GM19238 (cell line): ENCODE results near the gene SLC6A12.

Source experiments
- DNase-seq: peaks from one replicate; pipeline ENCODE4 v3.0.0; 2011; ENCODE audit warnings: low spot score; ENCODE audit not compliant: insufficient read length

The SLC6A12 gene

GRCh38 chr12:178829-179109 lies 35.2 kb downstream of the SLC6A12 start:
- no peak for DNase-seq

DNA sequence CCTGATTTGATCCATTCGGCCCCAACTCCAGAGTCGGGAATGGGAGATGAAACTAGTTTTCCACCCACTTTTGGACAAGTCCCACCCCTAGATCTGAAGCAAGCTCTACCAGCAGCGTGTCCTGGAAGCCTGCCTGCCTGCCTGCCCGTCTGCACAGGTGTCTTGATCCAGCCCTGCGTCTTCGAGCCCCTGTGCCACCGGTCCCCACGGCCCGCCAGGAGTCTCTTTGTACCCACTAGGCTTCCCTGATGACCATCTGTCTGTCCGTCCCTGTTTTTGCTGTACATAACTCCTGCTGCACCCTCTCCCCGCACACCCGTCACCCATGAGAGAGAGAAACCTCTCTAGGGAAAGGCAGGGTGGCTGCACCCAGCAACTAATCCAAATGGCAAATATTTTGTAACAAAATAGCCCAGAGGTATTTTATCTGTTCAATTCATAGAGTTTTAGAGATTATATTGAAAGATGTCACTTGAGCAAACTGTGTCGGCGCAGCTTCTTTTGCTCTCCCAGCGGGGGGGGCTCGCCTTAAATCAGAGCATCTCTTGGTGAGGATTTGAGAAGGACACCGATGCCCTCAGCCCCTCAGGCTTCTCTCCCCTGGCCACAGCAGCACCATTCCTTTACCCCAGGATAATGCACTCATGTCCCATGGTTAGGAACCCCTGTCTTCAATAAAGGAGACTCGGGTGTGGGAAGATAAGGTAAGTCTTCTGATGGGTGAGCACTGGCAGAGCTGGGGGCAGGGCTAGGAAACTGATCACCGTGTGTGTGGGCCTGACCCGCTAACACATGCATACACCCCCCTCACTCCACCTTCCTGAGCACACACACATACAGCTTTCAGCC lies 35.8 kb downstream of the SLC6A12 start:
- DNase-seq = no peak

- no peak for DNase-seq
Measured at GRCh38 chr12:177336-177979, 36.5 kb downstream of the SLC6A12 start.

- DNase-seq = no peak
Measured at GRCh38 chr12:176321-177181, 37.4 kb downstream of the SLC6A12 start.

GRCh38 chr12:175759-176158 lies 38.2 kb downstream of the SLC6A12 start:
- DNase-seq = no peak

DNA sequence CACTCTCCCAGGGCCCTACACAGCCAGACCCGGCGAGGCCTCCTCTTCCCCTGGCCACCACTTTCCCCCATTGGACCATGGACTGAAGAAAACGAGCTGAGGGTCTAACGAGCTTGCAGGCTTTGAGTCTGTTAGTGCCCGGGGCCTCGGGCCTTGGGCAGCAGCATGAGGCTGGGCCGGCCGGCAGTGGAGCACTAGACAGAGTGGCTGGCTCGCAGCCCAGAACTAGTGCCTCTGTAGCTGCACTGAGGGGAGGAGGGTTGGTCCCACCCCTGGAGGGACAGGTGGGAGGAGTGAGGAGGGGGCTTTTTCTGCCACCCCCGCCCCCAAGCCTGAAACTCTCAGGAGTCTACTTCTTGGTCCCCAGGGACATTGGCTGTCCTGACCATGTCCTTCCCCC lies 38.7 kb downstream of the SLC6A12 start:
- DNase-seq = no peak

DNA sequence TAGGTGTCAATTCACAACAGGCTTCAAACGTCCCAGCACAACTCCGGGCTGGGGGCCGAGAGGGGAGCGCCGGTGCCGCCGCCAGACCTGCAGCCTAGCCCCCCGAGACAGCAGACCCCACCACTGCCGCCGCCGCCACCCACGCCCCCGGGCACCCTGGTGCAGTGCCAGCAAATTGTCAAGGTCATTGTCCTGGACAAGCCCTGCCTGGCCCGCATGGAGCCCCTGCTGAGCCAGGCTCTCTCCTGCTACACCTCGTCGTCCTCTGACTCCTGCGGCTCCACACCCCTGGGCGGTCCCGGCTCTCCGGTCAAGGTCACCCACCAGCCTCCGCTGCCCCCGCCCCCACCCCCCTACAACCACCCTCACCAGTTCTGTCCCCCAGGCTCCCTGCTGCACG lies 39.4 kb downstream of the SLC6A12 start:
- DNase-seq = no peak

GRCh38 chr12:174124-174523 lies 39.8 kb downstream of the SLC6A12 start:
- no peak for DNase-seq

GRCh38 chr12:172732-173161 lies 41.2 kb downstream of the SLC6A12 start:
- DNase-seq = no peak

- DNase-seq = no peak
Measured at GRCh38 chr12:171743-172676, 41.9 kb downstream of the SLC6A12 start.

DNA sequence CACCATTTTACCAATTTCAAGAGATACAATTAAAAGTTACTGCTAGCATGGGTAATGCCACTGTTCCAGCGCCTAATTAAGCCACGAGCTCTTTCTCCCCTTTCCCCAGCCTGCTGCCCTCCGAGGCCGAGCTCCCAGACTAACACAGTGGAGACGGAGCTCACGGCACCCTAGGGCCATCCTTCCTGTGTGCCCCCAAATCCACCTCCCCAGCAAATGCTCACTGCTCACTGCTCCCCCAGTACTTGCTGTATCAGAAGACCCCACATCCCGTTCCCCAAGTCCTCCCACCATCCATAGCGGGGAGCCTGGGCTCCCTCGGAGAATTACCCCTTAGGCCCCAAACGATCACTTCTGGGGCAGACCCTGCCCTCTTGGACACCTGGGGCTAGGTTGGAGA lies 42.7 kb downstream of the SLC6A12 start:
- DNase-seq = no peak

GRCh38 chr12:170371-171225 lies 43.4 kb downstream of the SLC6A12 start:
- no peak for DNase-seq

DNA sequence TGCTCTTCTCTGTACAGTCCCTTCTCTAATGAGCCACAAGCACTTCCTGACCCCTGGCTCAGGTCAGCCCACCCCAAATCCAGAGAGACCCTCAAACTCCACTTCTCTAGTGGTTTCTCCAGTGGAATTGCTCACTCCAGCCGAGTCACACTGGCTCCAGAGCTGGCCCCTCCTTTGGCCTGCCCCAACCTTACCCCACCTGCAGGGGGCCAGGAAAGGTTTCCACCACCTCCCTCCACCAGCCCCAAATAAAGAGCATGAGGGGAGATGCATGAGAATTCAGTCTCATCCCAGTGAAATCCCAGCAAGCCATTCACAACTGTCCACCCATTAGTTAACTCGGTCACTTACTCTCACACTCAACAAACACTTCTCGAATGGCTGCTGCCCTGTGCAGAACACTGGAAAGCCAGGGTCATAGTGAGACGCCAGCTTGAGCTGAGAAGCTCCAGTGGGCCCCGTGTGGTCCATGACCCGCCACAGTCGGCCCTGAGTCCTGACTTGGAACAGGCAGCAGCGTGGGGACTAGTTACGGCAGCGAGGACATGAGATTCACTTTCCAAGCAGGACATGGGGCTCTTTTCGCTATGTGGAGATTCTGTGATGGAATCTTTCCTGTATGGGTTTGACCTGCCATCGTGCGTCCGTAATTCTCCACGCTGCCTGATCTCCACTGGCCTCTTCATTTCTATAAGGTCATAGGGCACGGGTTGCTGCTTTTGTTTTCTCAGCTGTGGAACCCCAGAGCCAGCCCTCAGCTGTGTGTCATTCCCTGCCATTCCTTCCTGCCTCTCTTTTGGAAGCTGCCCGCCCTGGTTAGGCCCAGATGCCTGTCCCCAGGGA lies 44.2 kb downstream of the SLC6A12 start:
- DNase-seq = no peak

DNA sequence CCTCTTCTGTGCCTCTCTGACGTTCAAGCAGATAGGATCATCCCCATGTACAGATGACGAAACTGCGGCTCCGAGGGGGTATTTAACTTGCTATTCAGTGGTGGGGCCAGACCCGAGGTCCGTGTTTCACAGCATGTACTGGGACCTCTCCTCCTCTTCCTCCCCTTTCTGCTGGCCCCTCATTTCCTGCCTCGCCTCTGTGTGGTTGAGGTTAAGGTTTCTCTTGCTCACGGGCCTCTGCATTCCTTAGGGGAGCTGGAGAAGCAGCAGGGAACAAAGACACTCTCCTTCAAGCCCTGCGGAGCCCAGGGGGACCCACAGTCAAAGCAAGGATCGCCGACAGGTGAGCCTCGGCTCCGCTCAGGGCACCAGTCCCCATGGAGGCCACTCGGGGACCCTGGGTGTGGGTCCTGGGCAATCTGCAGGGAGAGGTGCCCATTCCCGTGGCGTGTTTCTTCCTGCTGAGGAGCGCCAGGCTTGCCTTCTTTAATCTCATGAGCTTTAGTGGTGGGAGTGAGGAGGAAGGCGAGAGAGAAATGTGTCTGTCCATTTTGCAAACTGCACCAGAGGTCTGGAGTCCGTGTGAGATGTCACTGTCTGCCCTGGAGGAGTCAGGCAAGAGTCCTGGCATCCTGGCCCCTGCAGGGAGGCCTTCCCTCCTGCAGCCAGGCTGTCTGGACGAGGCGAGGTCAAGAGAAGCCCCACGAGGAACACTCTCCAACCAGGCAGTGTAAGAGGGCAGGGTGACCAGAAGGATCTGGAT lies 45.0 kb downstream of the SLC6A12 start:
- DNase-seq = no peak

DNA sequence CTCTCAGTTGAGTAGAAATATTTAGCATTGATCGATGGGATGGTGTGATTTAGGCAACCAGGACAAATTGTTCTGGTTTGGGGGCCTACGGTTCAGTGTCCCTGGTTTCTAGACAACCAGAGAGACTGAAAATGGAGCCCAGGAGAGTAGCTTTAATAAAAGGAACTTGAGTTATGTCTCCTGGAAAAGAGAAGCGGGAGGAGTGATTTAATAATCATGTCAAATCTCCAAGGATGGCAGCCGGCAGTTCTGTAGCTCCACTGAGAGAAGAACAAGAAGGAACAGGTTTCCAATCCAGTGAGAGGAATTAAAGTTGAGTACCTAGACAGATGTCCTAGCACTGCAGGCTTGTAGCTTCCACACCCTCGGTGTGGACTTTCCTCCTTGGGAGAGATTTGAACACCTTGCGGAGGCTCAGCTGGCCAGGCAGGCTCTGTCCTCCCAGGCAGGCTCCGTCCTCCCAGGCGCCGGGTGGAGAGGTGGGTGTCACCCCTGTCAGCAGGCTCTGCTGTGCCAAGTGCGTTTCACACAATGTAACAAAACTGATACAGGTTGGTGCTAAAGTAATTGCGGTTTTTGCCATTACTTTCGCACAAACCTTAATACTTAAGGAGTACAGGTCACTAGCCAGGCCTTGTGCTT lies 45.9 kb downstream of the SLC6A12 start:
- no peak for DNase-seq

- no peak for DNase-seq
Measured at GRCh38 chr12:166425-167075, 47.4 kb downstream of the SLC6A12 start.

DNA sequence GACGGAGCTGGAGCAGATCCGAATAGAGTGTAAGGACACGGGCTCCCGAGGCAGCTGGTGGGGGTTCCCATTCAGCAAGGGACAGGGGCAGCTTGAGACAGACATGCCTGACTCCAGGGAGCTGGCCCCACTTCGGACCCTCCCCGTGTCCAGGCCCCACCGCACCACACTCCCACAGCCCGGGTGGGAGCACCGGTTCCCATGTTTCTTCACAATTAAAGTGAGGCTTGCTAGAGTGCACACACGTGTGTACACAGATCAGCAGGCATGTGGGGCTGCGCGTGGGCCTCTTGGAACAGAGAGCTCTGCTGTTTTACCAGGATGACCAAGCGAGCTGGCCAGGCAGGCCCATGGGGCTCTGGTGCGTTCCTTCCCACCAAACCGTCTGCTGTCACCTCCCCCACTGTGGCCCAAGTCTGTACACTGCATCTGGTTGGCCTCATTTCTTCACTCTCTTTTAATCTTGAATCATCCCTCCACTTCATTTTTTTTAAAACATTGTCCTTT lies 48.0 kb downstream of the SLC6A12 start:
- DNase-seq = no peak
